ENCODE data around the gene CKB.
"Not testable (repeated sequence)": the region's sequence is repeated elsewhere in the genome, so short reads cannot be mapped to it uniquely, and the experiment has no call there.

The CKB gene

DNA sequence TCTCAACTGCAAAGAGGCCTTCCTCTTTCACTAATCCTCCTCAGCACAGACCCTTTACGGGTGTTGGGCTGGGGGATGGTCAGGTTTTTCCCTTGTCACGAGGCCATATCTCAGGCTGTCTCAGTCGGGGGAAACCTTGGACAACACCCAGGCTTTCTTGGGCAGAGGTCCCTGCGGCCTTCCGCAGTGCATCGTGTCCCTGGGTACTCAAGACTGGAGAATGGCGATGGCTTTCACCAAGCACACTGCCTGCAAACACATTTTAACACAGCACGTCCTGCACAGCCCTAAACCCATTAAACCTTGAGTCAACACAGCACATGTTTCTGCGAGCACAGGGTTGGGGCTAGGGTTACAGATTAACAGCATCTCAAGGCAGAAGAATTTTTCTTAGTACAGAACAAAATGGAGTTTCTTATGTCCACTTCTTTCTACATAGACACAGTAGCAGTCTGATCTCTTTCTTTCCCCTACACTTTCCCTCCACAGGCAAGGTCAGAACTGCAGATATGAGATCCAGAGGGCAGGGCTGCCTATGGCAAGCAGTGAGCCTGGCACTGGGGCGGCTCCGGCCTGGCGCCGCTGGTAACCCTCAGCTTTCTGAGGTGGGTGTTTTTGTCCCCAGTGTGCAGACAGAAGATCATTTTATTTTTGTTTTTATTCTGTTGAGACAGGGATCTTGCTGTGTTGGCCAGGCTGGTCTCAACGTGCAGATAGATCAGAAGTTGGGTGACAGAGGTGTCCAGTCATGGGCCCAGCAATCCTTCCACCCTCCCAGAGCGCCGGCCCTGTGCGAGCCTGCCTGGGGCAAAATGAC lies 3.0 kb upstream of the CKB start:
- not testable (repeated sequence) for DNase-seq

DNA sequence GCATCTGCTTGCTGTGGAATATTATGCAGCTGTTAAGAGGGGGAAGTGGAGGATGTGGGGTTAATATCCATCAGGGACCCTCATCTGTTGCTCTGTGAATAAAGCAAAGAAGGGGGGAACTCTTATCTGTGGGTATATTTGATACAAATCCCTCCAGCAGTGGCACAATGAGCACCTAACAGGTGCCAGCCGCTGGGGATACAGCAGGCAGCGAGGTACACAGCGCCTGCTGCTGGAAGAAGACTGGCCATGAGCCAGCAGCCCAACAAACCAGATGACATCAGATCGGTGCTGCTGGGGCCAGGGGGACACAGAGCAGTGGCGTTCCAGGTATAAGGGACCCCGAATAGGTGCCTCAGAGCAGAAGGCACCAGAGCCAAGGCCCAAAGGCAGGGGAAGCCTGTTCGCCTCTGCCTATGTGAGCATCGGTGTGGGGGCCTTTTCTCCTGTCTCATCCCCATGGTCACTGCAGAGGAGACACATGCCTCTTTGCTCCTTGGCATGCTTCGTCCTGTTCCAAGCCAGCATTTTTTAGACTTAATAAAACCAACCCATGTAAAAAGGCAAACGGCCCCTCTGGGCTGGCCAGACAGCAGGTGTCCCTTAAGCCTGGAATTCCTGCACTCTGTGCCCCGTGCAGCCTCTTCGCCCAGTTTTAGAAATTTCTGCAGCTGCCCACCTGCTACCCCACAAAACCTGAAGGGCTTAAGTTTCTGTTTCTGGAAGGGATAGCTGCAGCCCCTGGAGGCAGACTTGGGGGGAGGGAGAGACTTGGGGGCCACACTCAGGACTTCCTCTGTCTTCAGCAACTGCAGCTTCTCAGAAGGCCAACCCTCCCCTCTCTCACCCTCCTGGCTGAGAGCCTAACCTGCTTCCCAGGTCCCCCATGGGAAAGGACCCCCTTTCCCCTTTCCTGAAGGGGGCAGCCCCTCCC lies 1.6 kb upstream of the CKB start:
- DNase-seq, result no peak

DNA sequence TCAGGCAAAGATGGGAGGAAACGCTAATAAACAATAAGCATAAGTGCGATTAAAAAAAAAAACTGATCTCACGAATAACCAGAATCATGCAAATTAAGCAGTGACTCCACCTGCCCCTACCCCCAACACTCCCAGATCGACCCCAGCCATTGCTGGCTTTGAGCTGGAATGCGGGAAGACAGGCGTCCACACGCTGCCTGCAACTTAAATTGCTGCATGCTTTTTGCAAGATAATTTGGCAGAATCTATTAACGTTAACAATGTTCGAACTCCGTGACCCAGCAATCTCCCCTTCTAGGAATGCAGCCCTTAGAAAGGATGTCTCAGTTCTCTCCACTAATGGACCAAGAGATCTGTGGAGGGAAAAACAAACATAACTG lies 935 bp upstream of the CKB start:
- DNase-seq, result no peak

GRCh38 chr14:103521951-103522563 lies 573 bp downstream of the CKB start:
- peak; percentile 26 for DNase-seq

DNA sequence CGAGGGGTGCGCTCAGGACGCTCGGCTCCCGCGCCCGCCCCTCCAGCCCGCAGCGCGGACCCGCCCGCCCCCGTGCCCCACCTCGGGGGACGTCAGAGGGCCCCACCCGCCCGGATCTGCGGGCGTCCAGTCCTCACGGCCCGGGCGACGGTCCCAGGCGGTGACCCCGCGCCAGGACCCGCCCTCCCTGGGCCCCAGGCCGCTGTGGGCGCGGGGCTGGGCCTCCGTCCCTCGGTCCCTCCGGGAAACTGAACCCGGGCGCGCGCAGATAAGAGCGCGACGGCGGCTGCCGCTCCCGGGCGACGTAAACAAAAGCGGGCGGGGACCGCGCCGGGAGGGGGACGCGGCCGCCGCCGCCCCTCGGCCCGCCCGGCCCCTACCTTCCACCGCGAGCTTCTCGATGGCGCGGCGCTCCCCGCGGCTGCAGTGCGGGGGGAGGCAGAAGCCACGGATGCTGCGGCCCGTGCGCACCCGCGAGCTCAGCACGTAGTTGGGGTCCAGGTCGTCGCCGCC lies 1.1 kb downstream of the CKB start:
- peak; percentile 74 for DNase-seq

GRCh38 chr14:103520657-103521437 lies 1.8 kb downstream of the CKB start:
- peak; percentile 81 for DNase-seq

DNA sequence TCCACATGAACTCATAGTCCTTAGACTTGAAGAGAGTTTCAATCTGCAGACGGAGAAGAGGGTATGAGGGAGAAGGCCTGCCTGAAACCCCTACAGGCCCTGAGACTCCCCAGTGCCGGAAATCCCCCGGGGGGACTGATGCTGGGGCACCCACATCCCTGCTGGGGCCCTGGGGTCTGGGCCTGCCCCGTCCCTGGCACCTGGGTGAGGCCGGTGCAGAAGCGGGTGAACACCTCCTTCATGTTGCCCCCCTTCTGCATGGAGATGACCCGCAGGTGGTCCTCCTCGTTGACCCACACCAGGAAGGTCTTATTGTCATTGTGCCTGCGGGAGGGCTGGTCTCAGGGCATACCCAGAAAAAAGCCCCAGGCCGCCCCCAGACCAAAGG lies 2.4 kb downstream of the CKB start:
- no peak for DNase-seq

DNA sequence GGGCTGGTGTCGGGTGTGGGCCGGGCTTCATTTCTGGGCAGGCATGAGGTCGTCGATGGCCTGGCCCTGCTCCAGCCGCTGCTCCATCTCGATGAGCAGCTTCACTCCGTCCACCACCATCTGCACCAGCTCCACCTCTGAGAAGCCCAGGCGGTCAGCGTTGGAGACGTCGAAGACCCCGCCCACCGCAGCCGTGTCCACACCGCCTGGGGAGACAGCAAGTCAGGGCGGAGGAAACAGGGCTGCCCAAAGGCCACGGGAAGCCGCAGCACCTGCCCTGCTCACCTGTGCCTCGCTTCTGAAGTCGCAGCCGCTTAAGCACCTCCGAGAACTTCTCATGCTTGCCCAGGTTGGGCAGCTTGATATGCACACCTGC lies 2.8 kb downstream of the CKB start:
- DNase-seq, result no peak

DNA sequence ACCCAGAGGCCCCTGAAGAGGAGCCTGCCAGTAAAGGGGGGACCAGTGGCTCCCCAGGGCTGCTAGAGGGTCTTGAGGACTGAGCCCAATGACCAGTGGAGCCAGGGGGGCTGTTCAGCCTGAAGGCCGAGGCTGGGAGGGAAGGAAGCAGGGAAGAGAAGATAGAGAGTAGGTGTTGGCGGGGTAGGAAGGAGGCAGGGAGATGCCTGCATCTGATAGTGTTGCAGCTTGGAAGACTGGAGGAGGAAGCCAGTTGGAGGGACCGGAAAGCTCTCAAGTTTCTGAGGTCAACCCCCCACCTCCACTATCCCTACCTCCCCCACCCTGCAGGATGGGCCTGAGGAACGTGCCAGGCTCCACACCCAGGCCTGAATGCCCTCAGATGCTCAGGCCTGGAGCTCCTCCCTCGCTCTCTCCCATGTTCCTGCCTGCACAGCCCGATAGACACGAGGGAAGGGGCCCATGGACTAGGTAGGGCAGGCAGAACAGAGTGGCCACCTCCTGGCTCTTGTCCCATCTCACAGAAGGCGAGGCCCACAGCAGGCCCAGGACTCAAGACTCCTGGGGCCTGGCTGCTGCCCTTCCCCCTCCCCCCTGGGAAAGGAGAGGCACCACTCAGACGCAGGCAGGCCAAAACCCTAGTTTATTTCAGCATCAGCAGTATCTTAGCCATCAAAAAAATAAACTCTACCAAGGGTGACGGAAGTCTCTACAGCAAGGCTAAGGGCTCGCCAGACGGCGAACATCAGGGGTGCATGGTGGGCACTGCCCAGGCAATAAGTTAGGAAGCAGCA lies 3.4 kb downstream of the CKB start:
- no peak for DNase-seq

GRCh38 chr14:103518422-103519042 lies 4.1 kb downstream of the CKB start:
- DNase-seq, result peak; percentile 77

GRCh38 chr14:103517721-103518421 lies 4.8 kb downstream of the CKB start:
- DNase-seq, result peak; percentile 34

- DNase-seq, result no peak
Observed at GRCh38 chr14:103517174-103517566, 5.5 kb downstream of the CKB start.

GRCh38 chr14:103516426-103517173 lies 6.0 kb downstream of the CKB start:
- no peak for DNase-seq

- no peak for DNase-seq
Observed at GRCh38 chr14:103514596-103515421, 7.8 kb downstream of the CKB start.

DNA sequence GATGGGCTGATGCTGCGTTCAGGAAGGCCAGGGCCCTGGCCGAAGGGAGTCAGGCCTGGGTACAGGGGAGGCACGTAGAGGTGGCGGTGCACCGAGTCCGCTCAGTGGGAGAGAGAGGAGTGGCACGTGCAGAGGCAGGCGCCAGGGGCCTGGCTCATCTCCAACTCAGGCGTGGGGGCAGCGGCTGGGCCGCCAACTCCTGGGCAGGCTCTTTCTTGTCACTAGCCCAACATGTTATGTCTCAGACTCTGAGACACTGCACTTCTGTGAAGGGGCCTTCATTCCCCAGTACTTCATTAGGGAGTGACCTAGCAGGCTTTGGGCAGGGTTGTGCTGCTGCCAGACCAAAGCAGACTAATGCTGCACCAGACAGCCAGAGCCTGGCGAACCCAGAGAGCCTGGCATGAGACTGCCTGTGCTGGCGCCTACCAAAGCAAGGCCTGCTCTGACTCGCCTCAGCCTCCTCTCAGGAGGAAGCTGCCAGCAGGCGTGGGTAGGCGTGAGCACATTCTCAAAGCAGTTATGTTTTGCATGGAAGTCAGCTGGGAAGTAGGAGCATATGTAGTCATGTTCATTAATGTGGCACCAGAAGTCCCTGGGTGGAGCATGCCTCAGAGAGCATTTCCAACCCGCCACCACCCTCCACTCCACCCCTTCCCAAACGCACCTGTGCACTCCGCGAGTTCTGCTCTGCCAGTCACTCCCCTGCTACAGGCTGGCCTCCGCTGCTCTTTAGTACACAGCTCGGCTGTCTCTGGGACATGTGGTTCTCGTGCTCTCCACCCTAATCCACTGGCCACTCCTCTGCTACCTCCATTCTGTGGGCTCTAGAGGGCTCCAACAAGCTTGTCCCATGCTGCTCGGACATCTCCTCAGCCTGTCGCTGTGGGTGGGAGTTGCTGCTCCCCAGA lies 9.7 kb downstream of the CKB start:
- peak; percentile 40 for DNase-seq

DNA sequence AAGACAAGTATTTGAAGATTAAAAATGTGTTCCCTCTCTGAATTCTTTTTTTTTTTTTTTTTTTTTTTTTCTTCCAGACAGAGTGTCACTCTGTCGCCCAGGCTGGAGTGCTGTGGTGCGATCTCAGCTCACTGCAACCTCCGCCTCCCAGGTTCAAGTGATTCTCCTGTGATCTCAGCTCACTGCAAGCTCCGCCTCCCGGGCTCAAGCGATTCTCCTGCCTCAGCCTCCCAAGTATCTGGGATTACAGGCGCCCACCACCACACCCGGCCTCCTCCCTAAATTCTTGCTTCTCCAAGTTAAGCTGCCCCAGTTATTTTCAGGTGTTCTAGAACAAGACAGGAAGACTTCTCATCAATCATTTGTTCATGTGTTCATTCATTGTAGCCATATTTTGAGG lies 10.4 kb downstream of the CKB start:
- not testable (repeated sequence) for DNase-seq
